HG03060 (cell line): ENCODE results near the gene ACOX3.

ENCODE experiments used
- ATAC-seq: cut with Tn5 transposase; IDR thresholded peaks from one replicate; pipeline ENCODE4 v1.9.1; 2021; ENCODE audit warnings: low read depth, moderate number of reproducible peaks; ENCODE audit not compliant: unreplicated experiment

The ACOX3 gene

DNA sequence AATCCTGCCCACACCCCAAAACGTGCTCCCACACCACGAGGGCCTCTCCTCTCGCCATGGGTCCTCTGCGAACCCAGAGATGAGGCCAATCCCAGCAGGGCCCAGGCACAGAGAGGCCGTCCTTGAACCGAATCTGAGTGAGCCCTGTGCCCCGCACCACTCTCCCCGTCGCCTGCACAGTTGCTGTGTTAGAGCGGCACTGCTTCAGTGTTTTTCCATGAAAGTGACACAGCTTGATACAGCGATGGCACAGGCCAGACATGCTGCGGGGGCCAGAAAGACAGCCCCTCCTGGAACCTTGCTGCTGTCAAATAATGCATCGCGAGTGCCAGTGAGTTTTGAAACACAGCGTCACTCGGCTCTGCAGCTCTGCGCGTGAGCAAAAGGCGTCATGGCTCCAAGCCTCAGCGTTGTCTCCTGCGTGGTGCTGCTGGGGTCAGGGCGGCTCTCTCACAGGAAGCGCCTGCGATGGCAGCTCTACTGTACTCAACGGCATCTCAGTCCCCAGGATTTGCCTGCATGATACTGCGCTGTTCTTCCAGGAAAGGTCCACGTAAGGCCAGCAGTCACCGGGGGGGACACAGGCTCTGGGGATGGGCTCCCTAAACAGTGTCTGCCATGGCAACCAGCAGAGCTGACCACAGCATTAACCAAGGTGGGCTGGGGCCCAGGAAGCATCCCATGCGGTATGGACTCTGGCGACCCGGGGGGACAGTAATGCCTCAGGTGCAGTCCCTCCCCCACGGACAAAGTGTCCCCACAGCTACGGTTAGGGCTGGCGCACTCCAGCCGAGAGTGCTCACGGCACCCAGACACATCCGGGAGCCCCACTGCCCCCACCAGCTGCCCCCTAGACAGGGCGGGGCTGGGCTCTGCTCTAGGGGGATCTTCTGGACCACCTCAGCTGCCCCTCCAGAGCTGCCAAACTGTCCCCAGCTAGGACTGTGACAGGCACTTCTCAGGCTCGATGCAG lies 63.1 kb downstream of the ACOX3 start:
- no peak for ATAC-seq

DNA sequence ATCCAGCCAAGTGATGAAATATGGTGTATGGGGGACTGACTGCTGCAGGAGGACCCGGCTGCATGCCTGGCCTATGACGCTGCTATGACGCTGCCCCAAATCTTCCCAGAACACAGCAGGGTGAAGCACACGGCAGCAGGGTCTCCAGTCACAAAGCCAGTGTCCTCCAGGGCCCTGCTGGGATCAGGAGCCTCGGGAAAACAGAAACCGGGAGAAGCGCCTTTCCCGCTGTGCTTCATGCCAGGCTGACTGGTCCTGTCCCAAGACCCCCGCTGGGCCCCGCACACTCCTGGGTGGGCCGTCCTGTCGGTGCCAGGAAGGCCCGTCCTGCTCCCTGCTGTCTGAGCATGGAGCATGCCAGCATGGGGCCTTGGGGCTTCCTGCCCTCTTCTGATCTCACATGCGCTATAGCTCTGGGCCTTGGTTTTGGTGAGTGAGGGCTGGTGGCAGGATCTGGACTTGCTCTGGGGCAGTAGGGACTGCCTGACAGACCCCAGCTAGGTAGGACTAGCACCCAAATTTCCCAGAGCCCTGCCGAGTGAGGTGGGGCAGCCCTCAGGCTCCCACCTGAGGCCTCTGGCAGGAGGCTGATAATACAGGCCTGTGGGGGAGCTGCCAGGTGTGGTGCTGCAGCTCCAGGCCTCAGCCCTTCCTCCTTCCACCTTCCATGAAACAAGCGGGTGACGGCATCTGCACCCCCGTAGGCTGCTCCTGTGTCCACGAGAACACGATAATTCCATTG lies 64.0 kb downstream of the ACOX3 start:
- ATAC-seq, result no peak

DNA sequence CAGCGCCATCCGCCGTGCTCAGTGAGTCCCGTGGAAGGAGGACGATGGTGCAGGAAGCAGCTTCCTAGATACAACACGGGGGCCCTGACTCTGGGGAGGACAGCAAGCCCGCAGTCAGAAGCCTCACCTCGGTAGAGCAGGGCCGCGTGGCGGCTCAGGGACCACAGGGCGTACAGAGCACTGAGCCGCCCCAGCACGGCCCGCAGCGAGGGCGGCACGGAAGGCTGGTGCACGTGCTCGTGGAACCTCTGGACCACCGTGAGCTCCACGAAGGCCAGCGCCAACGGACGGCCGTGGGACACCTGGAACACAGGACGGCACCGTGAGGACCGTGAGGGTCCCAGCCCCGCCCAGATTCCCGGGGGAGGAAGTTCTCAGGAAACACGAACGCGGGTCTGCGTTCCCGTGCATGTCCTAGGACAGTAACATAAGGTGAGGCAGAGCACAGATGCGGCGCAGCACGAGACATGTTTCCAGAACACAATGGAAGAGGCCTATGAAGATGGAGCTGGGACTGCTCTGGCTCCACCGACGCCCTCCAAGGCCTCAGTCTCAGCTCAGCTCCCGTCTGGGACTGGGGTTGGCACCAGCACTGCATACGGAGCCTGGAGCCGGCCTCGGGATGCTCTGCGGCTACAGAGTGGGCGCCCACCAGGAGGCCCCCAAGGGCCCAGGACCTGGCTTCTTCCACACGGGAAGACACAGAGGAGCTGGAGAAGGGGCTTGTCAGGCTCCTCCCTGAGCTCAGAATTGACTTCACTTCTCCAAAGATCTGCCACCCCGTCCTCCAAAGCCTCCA lies 65.5 kb downstream of the ACOX3 start:
- ATAC-seq, result no peak

DNA sequence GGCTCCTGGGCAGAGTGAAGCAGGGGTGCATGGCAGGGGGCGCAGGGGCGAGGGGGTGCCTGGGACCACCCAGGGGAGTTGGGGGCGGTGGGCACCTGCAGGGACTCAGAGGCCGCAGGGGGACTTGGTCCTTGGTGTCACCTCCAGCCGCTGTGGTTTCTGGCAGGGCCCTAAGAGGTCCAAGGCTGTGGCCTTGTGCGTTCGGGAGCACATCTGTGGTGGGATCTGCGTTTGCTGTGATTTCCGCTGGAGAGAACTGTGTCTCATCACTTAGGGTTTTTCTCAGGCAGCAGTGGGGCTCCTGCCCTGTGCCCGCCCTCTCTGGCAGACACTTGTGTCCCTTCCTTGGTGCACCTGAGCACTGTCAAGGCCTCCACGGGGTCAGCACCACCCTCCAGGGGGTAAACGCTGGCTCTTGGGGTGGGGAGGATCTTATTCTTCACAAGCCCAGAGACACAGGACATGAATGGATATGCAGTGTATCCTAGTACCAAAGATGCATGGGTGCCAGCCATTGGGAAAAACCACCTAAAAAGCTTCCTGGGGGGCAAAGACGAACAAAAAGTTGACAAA lies 66.5 kb downstream of the ACOX3 start:
- no peak for ATAC-seq

DNA sequence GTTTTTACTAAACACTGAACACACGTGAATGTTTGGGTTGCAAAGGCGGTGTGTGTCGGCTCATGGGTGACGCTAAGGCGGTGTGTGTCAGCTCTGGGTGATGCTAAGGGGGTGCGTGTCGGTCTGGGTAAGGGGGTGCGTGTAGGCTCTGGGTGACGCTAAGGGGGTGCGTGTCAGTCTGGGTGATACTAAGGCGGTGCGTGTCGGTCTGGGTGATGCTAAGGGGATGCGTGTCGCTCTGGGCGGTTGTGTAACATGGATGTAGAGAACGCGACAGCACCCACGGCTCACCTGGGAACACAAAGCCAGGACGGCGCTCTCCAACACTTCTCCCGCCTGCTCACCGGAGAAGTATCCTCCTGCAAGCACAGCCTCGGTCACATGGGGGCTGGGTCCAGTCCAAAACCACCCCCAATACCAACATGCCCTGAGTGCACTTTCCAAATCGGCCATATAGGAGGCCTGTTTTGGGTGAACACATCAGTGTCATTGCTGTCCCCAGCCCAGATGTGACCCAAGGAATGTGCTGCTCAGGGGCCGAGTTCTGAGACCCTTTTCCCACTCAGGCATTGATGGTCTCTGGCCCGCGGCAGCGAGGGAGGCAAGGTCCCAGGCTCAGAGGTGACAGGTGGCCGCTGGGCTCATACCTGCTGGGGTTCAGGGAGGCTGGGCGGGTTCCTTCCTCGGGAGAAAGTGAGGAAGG lies 67.1 kb downstream of the ACOX3 start:
- no peak for ATAC-seq

DNA sequence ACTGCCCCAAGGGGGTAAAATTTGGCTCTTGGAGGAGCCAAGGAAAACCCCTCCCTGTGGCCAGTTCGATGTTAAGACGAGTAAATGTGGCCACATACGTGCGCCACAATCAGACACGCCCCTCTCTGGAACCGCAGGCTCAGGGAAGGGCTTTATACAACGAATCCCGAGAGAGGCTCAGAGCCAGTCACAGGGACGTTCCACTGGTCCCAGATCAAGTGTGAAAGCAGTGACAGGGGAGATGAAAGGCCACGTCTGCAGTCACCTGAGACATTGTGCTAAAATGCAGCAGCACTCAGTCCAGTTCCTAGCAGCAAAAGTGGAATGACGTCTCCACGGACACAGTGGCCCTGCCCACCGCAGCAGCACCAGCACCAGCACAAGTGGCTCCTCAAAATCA lies 68.0 kb downstream of the ACOX3 start:
- ATAC-seq, result no peak

DNA sequence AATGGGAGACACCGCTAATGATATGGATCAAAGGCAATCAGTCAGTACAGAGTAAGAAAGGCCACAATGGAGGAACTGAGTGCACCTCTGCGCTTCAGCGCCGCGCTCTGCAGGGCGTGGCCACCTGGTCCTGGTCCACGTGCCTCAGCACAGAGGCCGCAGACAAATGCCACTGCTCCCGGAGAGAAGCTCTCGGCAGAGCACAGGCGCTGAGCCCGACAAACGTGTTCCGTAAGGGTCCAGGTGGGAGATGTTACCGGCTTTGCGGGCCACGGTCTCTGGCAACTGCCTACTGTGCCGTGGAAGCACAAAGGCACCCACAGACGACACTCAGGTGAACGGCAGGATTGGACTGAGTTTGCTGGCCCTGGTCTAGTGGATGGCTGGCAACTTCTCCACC lies 68.9 kb downstream of the ACOX3 start:
- no peak for ATAC-seq

DNA sequence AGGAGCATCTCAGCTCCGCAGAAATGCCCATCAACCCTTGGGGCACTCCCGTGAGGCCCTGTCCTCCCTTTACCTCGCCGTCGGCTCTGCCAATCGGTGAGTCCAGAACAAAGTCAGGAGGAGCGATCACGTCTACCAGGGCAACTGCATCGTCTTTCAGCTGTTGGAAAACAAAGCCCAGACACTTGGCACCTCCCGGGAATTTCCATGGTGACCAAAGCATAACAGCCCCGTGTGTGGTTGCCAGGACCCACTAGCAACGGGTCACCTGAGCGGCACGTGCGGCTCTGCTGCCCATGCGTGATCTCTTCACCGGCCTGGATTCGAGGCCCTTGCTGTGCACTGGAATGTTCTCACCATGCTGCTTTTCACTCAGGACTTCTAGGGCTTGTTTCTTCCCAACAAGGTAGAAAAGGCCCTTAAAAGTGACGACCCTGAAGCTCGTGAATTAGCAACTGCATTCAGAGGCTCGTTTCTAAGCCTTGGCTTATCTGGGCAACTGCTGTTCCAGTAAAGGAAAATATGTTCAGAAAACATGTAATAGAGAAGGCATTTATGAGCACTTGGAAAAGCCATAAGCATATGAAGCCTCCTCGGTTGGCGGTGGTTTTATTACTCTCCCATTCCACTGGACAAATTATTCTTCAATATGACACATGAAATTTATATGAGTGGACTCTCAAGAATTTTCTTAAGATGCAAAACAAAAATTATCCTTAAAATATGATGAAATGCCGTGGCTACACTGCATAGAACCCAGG lies 69.5 kb downstream of the ACOX3 start:
- no peak for ATAC-seq

DNA sequence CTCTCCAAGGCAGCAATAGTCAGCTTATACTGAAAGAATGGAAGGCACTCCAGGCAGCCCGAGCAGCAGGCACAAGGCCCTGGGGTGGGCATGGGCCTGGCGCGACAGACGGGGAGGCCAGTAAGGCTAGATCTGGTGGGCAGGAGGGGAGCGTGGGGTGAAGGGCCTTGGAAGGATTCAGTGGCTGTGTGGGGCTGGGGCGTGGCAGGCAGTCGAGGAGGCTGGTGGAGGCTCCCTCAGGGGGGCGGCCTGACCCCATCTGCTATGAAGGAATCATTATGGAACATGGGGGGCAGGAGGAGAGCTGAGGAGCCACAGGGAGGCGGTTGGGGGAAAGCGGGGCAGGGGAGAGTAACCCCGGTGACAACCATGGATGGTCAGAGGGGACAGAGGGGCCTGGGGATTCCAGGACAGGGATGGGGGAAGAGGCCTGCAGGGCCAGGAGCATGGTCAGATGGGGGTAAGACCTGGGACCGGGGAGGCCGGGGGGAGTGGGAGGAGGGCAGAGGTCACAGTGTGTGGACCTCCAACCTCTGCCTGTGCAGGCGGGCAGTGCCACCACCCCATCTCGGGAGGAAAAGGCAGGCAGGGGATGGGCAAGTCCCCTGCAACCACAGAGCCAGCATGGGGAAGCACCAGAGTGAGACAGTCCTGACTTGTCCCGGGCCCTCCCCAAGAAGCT lies 70.3 kb downstream of the ACOX3 start:
- no peak for ATAC-seq

DNA sequence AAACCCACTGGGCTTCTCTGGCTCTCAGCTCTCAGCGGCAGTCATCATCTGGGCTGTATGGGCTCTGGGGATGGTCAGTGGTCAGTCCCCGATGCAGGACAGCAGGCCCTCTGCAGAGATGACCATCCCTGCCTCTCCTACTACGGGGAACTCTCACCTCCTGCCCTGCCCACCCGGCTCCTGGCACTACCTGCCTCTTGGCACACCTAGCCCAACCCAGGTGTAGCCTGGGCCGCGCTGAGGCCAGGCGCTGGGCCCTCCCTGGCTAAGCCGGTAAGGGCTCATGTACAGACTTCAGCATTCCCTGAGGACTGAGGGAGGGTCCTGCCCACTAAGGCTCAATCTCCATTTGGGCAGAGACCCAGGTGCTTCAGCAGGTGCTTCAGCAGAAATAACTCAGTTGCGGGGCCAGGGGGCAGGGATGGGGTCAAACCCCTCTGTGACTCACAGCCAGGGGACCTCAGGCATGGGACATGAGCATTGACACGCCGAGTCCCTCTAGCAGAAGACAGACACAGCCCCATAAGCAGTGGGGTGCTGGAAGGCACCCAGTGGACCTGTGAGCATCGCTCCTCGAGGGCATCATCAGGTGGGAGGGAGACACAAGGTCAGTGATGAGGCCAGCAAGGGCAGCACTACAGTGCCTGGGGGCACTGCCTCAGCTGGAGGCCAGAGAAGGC lies 71.0 kb downstream of the ACOX3 start:
- no peak for ATAC-seq

DNA sequence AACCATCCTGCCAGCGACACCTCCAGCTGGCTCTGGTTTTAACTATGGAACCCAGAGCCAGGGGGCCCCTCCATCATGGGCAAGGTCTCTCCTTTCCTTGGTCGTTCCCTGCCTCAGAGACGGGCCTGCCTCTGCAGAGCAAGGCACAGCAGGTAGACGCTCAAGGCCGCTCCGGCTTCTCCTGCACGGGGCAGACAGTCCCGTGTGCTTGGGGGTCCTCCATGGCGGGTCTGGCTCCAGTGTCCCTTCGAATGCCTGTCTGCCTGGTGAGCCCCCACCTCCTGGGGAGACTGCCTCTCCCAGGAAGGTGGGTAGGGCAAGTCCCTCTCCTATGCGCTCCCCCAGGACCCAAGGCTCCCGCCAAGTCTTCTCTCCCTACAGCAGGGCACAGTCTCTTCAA lies 71.5 kb downstream of the ACOX3 start:
- no peak for ATAC-seq

DNA sequence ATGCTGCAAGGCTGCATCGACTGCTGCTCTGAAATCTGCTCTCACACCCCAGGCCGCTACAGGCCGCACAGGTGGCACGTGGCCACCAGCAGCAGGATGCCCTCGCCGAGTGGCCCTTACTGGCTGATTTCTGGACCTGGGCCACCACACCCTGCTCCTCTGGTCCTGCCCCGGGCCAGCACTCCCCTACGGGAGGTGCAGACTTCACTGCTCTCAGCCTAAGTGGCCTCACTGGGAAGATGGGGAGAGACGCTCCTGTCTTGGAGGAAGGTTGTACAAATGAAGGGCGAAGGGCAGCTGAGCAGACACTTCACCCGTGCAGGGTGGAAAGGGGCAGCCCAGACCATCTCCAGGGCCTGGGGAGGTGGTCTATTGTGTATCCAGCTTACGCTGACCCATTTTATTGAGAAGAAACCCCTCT lies 72.5 kb downstream of the ACOX3 start:
- ATAC-seq, result no peak

DNA sequence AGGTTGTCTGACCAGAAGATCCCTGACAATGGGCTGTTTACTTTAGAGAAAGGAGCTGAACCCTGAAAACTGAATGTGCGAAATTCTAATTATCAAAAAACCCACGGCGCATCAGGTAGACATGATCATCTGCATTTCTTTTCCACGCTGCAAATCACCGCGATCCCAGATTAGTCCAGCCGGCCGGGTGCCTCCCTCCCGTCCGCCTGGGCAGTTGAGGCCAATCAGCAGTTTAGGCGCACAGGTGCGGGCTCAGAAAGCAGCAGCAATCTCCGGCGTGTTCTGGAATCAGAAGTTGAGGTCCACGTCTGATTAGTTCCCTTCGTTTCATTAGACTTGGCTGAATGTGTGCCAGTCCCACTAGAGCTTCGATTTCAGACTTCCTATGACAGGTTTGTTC lies 73.9 kb downstream of the ACOX3 start:
- ATAC-seq, result no peak

DNA sequence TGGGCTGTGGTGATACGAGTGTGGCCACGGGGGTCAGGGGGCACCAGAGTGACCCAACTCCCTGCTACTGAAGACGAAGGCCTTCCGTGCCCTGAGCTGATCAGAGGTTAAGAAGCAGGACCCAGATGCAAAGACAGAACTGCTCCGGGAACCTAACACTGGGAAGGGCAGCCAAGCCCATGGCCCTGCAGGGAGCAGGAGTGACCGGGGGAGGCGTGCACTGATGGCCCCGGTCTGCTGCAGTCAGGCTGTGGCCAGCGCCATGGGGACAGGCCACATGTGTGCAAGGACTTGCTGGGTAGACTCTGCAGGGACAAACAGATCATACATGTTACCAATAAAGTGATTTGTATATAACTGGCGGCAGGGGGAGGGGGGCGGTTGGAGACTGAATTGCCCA lies 74.6 kb downstream of the ACOX3 start:
- no peak for ATAC-seq

DNA sequence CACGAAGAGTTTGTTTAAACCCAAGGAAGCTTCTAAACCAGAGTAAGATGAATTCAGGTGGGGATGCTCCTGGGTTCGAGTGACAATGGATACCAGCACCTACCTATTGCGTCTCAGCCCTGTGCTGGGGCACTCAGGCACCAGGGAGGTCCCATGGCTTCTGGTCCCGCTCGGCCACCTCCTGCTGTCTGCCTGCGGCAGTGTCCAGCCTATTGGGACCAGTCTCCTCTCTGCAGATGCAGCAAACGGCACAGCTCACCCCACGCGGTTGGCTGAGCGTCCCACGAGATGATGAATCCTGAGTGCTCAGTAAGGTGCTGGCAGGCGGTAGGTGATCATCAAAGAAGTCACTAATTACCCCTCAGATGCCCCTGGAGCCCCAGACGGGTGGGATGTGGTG lies 75.2 kb downstream of the ACOX3 start:
- no peak for ATAC-seq

DNA sequence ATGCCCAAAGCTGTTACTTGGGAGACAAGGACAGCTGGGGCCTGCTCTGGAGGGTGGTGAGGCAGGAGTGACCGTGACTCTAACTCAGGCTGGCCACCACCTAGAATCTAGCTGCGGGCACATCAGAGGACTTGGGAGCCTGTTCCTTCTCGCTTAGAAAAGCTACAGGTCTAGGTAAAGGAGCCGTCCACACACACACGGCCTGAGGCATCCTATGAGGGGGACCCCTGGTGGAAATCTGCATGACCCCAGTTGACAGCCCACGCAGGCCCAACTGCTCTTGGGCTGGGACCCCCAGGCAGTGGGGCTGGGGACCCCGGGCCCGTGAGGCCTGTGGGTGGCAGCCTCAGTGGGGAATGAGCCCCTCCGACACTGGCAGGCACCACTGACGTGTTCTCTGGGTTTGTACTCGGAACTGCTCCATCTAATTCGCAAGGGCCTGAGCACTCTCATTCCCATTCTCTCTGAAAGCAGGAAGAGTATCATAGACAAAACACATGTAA lies 75.6 kb downstream of the ACOX3 start:
- no peak for ATAC-seq

DNA sequence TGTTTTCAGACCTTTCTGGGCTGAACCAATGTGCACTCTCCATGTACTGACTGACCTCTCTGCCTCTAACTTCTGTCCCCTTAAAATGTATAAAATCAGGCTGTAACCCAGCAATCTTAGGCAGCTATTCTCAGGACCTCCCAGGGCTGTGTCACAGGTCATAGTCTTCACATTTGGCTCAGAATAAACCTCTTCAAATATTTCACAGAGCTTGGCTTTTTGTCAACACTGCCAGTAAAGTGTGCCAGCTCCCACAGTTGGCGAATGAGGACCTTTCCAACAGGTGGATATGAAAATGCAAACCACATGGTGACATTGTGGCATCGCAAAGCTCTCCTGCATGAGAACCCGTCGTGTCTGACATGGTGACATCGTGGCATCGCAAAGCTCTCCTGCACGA lies 76.4 kb downstream of the ACOX3 start:
- ATAC-seq, result no peak

DNA sequence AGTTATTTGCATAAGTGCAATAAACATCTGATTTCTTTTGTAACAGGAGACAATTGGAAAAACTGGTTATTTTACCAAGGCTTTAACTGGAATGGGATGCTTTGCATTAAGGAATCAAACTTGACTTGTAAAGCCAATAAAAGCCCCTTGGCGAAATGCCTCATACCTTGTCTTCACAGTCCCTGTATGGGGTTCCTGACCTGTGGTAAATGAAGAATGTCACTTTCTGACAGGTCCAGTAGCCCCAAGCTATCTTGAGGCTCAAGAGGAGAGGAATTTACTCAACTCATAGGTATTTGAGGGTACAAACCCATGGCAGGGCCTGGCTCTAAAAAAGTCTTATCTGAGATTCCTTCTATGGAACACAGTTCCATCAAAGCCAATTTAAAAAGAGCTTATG lies 78.0 kb downstream of the ACOX3 start:
- no peak for ATAC-seq
